H1 (cell line): ENCODE measurements around the gene C19orf18. TPM values are rescaled to one million over a fixed set of nuclear protein-coding genes. Genes with fewer than 3 reads are reported as not detected.

Source experiments
- CTCF ChIA-PET: fragments of 300-600 bp; sonication (Branson Sonifier 250); formaldehyde crosslinking; loops from one replicate; lab custom pipeline; 2021; ENCODE audit not compliant: partially characterized antibody; lab: Charles Lee
- POLR2A ChIA-PET: fragments of 300-600 bp; sonication (Branson Sonifier 250); formaldehyde crosslinking; loops from one replicate; lab custom pipeline; 2021; ENCODE audit warnings: inconsistent platforms; ENCODE audit not compliant: partially characterized antibody; lab: Charles Lee
- DNase-seq, 2 experiments: peaks; one replicate each; pipeline versions ENCODE4 v3.0.0 to v3.0.0-alpha.2; 2010 to 2022; ENCODE audit warnings: low spot score in 2 of 2, low read depth in 1 of 2, mixed read lengths in 1 of 2
- FAIRE-seq: peaks from 2 replicates; lab custom pipeline; 2011; peaks lifted over from hg19 to GRCh38; lab: Jason Lieb, UNC
- H2AFZ ChIP-seq: 2 replicates; pipeline ENCODE4 v1.8.1; 2012; ENCODE audit warnings: low read length, inconsistent platforms
- H2AK5ac ChIP-seq: 2 replicates; pipeline ENCODE4 v1.6.1; 2013; ENCODE audit warnings: low read depth, low read length
- H2BK120ac ChIP-seq: replicated peaks from 2 replicates; pipeline ENCODE3; 2013; ENCODE audit warnings: low read depth, low read length, inconsistent platforms
- H2BK12ac ChIP-seq: 2 replicates; pipeline ENCODE4 v1.6.1; 2013; ENCODE audit warnings: low read depth, low read length
- H2BK15ac ChIP-seq: 2 replicates; pipeline ENCODE4 v1.6.1; 2013; ENCODE audit warnings: low read length
- H2BK20ac ChIP-seq: 2 replicates; pipeline ENCODE4 v1.6.1; 2013; ENCODE audit warnings: low read length
- H2BK5ac ChIP-seq: 2 replicates; pipeline ENCODE4 v1.6.1; 2013; ENCODE audit warnings: low read depth, low read length
- H3K14ac ChIP-seq: 2 replicates; pipeline ENCODE4 v1.6.1; 2013; ENCODE audit warnings: inconsistent platforms; ENCODE audit not compliant: insufficient read length
- H3K18ac ChIP-seq: 2 replicates; pipeline ENCODE4 v1.6.1; 2013; ENCODE audit warnings: low read length; ENCODE audit errors: extremely low read depth
- H3K23ac ChIP-seq: 2 replicates; pipeline ENCODE4 v1.6.1; 2013; ENCODE audit warnings: inconsistent platforms; ENCODE audit not compliant: insufficient read length
- H3K23me2 ChIP-seq: 2 replicates; pipeline ENCODE4 v1.6.1; 2013; ENCODE audit warnings: low read depth, low read length
- H3K27ac ChIP-seq: 2 replicates; pipeline ENCODE4 v1.6.1; 2011; ENCODE audit warnings: low read depth, low read length, inconsistent platforms
- H3K27me3 ChIP-seq, 4 experiments: replicated peaks in 1 of 4; 1 replicate in 1 of 4; 2 replicates in 3 of 4; pipeline versions ENCODE4 v1.6.1 to v1.8.1; 2011 to 2013; ENCODE audit warnings: low read length in 3 of 4, mild to moderate bottlenecking in 3 of 4, inconsistent platforms in 2 of 4, mixed read lengths in 2 of 4, moderate library complexity in 1 of 4; ENCODE audit not compliant: control insufficient read depth in 3 of 4, insufficient read depth in 3 of 4; ENCODE audit errors: extremely low read depth in 1 of 4
- H3K36me3 ChIP-seq, 4 experiments: 2 replicates each; pipeline versions ENCODE4 v1.6.1 to v1.8.1; 2011 to 2013; ENCODE audit warnings: mild to moderate bottlenecking in 4 of 4, low read length in 3 of 4, moderate library complexity in 2 of 4, control low read depth in 1 of 4, inconsistent platforms in 1 of 4; ENCODE audit not compliant: insufficient read depth in 4 of 4, control insufficient read depth in 2 of 4
- H3K4ac ChIP-seq: replicated peaks from 2 replicates; pipeline ENCODE3; 2013; ENCODE audit warnings: low read length, low read depth, mixed read lengths, inconsistent platforms; ENCODE audit not compliant: insufficient read length
- H3K4me1 ChIP-seq, 4 experiments: replicated peaks in 1 of 4; 1 replicate in 1 of 4; 2 replicates in 3 of 4; pipeline versions ENCODE4 v1.6.1 to v1.8.1; 2011 to 2013; ENCODE audit warnings: low read length in 3 of 4, inconsistent platforms in 2 of 4, mixed read lengths in 1 of 4; ENCODE audit not compliant: insufficient read depth in 4 of 4, control insufficient read depth in 3 of 4
- H3K4me2 ChIP-seq, 2 experiments: 2 replicates each; pipeline versions ENCODE4 v1.6.1 to v1.8.1; 2011 to 2013; ENCODE audit warnings: low read depth in 2 of 2, low read length in 2 of 2, control low read depth in 1 of 2, inconsistent platforms in 1 of 2, mild to moderate bottlenecking in 1 of 2; ENCODE audit not compliant: insufficient read depth in 1 of 2
- H3K4me3 ChIP-seq, 4 experiments: fragments of 200-600, 300-600 bp in 1 of 4; sonication (generic), shearing (Covaris generic), sonication (Bioruptor Twin) in 1 of 4; 2 replicates each; pipeline versions ENCODE4 v1.5.1 to v1.8.1; 2011 to 2016; ENCODE audit warnings: low read length in 4 of 4, low read depth in 3 of 4, control low read depth in 2 of 4, inconsistent platforms in 2 of 4, mild to moderate bottlenecking in 2 of 4, mixed read lengths in 1 of 4, moderate library complexity in 1 of 4; ENCODE audit not compliant: insufficient read depth in 2 of 4; ENCODE audit errors: extremely low read depth in 1 of 4
- H3K56ac ChIP-seq: replicated peaks from 2 replicates; pipeline ENCODE3; 2013; ENCODE audit warnings: low read depth, mild to moderate bottlenecking, mixed read lengths, low read length, inconsistent platforms; ENCODE audit not compliant: insufficient read length
- H3K79me1 ChIP-seq: 2 replicates; pipeline ENCODE4 v1.6.1; 2013; ENCODE audit warnings: low read depth, low read length, control low read depth
- H3K79me2 ChIP-seq, 2 experiments: 2 replicates each; pipeline versions ENCODE4 v1.6.1 to v1.8.1; 2012 to 2013; ENCODE audit warnings: low read length in 2 of 2, mild to moderate bottlenecking in 2 of 2, inconsistent platforms in 1 of 2; ENCODE audit not compliant: insufficient read depth in 2 of 2, control insufficient read depth in 1 of 2
- H3K9ac ChIP-seq, 4 experiments: replicated peaks in 1 of 4; 1 replicate in 1 of 4; 2 replicates in 3 of 4; pipeline versions ENCODE4 v1.6.1 to v1.8.1; 2011 to 2013; ENCODE audit warnings: low read depth in 3 of 4, low read length in 3 of 4, control low read depth in 2 of 4, mild to moderate bottlenecking in 2 of 4, moderate library complexity in 2 of 4, inconsistent platforms in 1 of 4; ENCODE audit errors: extremely low read depth in 1 of 4
- H3K9me3 ChIP-seq, 2 experiments: 2 replicates each; pipeline versions ENCODE4 v1.6.1 to v1.8.1; 2012 to 2013; ENCODE audit warnings: mild to moderate bottlenecking in 2 of 2, moderate library complexity in 2 of 2, control low read depth in 1 of 2, inconsistent platforms in 1 of 2, low read depth in 1 of 2, low read length in 1 of 2, mixed read lengths in 1 of 2; ENCODE audit not compliant: insufficient read depth in 2 of 2
- H4K20me1 ChIP-seq, 2 experiments: replicated peaks in 1 of 2; 2 replicates each; pipeline versions ENCODE3 to v1.8.1; 2011 to 2013; ENCODE audit warnings: inconsistent platforms in 2 of 2, low read length in 2 of 2, mild to moderate bottlenecking in 1 of 2; ENCODE audit not compliant: insufficient read depth in 2 of 2, control insufficient read depth in 1 of 2
- H4K5ac ChIP-seq: 2 replicates; pipeline ENCODE4 v1.6.1; 2013; ENCODE audit warnings: low read length, low read depth, mixed read lengths, inconsistent platforms; ENCODE audit not compliant: insufficient read length
- H4K8ac ChIP-seq: 2 replicates; pipeline ENCODE4 v1.8.0; 2013; ENCODE audit warnings: mild to moderate bottlenecking, moderate library complexity, low read length, inconsistent platforms; ENCODE audit not compliant: insufficient read depth; ENCODE audit errors: extremely low read depth
- H4K91ac ChIP-seq: replicated peaks from 2 replicates; pipeline ENCODE3; 2013; ENCODE audit warnings: low read length, mixed read lengths, inconsistent platforms; ENCODE audit not compliant: insufficient read length
- ASH2L ChIP-seq: fragments of 200-600, 300-600 bp; sonication (generic); IDR thresholded peaks from one replicate; pipeline ENCODE4 v1.7.1; 2017; ENCODE audit warnings: low read length
- ATF3 ChIP-seq: IDR thresholded peaks from 2 replicates; pipeline ENCODE4 v1.6.1; 2011; ENCODE audit warnings: low read depth, mild to moderate bottlenecking, low read length; ENCODE audit not compliant: insufficient read depth
- CBX5 ChIP-seq: fragments of 300-800, 300-1000 bp; sonication (generic); IDR thresholded peaks from 2 replicates; pipeline ENCODE4 v1.7.1; 2016; ENCODE audit warnings: antibody characterized with exemption, low read length, low read depth
- CBX8 ChIP-seq: fragments of 300-800, 300-1000 bp; sonication (generic); IDR thresholded peaks from 2 replicates; pipeline ENCODE4 v1.7.1; 2016; ENCODE audit warnings: low read depth, low read length, borderline replicate concordance
- CHD1 ChIP-seq: IDR thresholded peaks from 2 replicates; pipeline ENCODE4 v1.6.1; 2012; ENCODE audit warnings: low read depth, low read length, improper control_type of control experiment
- CTCF ChIP-seq, 3 experiments: IDR thresholded peaks; 1 replicate in 2 of 3; 2 replicates in 1 of 3; pipeline versions ENCODE4 v1.5.1 to v1.6.1; 2011; ENCODE audit warnings: low read length in 3 of 3, mild to moderate bottlenecking in 3 of 3, inconsistent platforms in 2 of 3, low read depth in 1 of 3, moderate library complexity in 1 of 3; ENCODE audit not compliant: insufficient read depth in 1 of 3; ENCODE audit errors: control extremely low read depth in 1 of 3
- JUND ChIP-seq: IDR thresholded peaks from 2 replicates; pipeline ENCODE4 v1.6.1; 2011; ENCODE audit warnings: mild to moderate bottlenecking, improper control_type of control experiment, low read length
- RBBP5 ChIP-seq: IDR thresholded peaks from 2 replicates; pipeline ENCODE4 v1.7.1; 2012; ENCODE audit warnings: low read depth, mild to moderate bottlenecking, inconsistent platforms, low read length, moderate library complexity, borderline replicate concordance
- SIN3A ChIP-seq, 2 experiments: IDR thresholded peaks in 1 of 2; conservative IDR thresholded peaks in 1 of 2; 2 replicates each; pipeline ENCODE4 v1.6.1; 2011 to 2012; ENCODE audit warnings: low read length in 2 of 2, improper control_type of control experiment in 1 of 2, low read depth in 1 of 2, mild to moderate bottlenecking in 1 of 2
- SP2 ChIP-seq: IDR thresholded peaks from 2 replicates; pipeline ENCODE4 v1.6.1; 2012; ENCODE audit warnings: mild to moderate bottlenecking, low read length, inconsistent platforms
- TAF7 ChIP-seq: optimal IDR thresholded peaks from 2 replicates; pipeline ENCODE3; 2011; ENCODE audit warnings: low read depth, mild to moderate bottlenecking, inconsistent platforms, low read length, moderate library complexity, borderline replicate concordance
- WGBS, 2 experiments: shearing (Covaris generic) in 1 of 2; methylation state at CpG; one replicate each; pipeline versions ENCODE4 v1.1.6 to v1.1.7; 2013 to 2015; ENCODE audit warnings: low lambda C conversion rate in 2 of 2, mixed read lengths in 2 of 2, inconsistent platforms in 1 of 2, low coverage in 1 of 2, missing lambda C conversion rate in 1 of 2; ENCODE audit not compliant: insufficient replicate concordance in 2 of 2, insufficient coverage in 1 of 2, insufficient read length in 1 of 2; ENCODE audit errors: extremely low coverage in 1 of 2, missing lambda C conversion rate in 1 of 2; 5-methylcytosine and 5-hydroxymethylcytosine counted together
- polyA plus RNA-seq, 7 experiments: library from polyadenylated mRNA; depleted of rRNA in 3 of 7; stranded (reverse) in 5 of 7; unstranded in 2 of 7; fragments of >200 nt in 5 of 7; fragments of 200-250 nt in 2 of 7; gene quantifications; 1 replicate in 5 of 7; 2 replicates in 1 of 7; 4 replicates in 1 of 7; pipeline versions ENCODE4 v1.2.1 to v1.2.3, GENCODE V29; 2011 to 2013; ENCODE audit warnings: missing spikeins in 2 of 7, mixed read lengths in 2 of 7
- total RNA-seq: library from RNA; stranded (reverse); fragmentation: NEBNext Ultra II Directional; extraction: Animal tissue kit (Norgen Biotek cat#: 25700); gene quantifications from 2 replicates; pipeline ENCODE4 v1.2.1, GENCODE V29; 2021

C19orf18 gene
- total and polyA plus RNA-seq, 2 of the 8 experiments (the other 6 are each of a cell fraction or from before 2014, with no cell fraction given) = 0.12 to 0.99 TPM

- no peak overlapping the region for H2BK12ac ChIP-seq
- H3K4me1 ChIP-seq = no peaks in the 10 kb centered on the region
- no peak overlapping the region for H3K4ac ChIP-seq
- no peak overlapping the region for H3K4me3 ChIP-seq
- no peak for DNase-seq
- no peak overlapping the region for H4K91ac ChIP-seq
- H3K23me2 ChIP-seq = no peaks in the 10 kb centered on the region
- POLR2A ChIA-PET = interaction anchor here (0.6 to 6.1 kb wide), 4 partner anchors 10 to 370 kb away, joined by 3 to 33 read pairs (median 3); partner anchors contain the start of genes ZNF497 and ZNF606
- H2BK20ac ChIP-seq = no peak overlapping the region
- 63% methylated on average over 1 of the region's 1 CpG; no CpG with 5 or more reads in 1 of the 2 experiments for WGBS, 2 experiments
- H4K20me1 ChIP-seq = no peaks in the 10 kb centered on the region
- H3K27me3 ChIP-seq = no peaks in the 10 kb centered on the region
- peaks cover 17 to 32% of the 10 kb centered on the region in 2 experiments for H3K9me3 ChIP-seq
- FAIRE-seq = no peak
- H3K27ac ChIP-seq = no peak overlapping the region
- H2BK5ac ChIP-seq = no peak overlapping the region
- H4K5ac ChIP-seq = no peak overlapping the region
- CTCF ChIA-PET = no interaction called here
- no peak overlapping the region for H3K18ac ChIP-seq
- H3K79me2 ChIP-seq = no peaks in the 10 kb centered on the region; a peak in 1 of 4 replicates
- no peak overlapping the region for H2BK15ac ChIP-seq
- H3K79me1 ChIP-seq = no peaks in the 10 kb centered on the region; the same call in 1 of the 2 replicates
- H3K56ac ChIP-seq = no peak overlapping the region
- H4K8ac ChIP-seq = no peak overlapping the region
- H2AK5ac ChIP-seq = no peak overlapping the region
- H3K14ac ChIP-seq = no peak overlapping the region
- H2BK120ac ChIP-seq = no peak overlapping the region
- peaks cover 5 to 45% (median 22%) of the 10 kb centered on the region in 4 experiments; a peak in 7 of 8 replicates for H3K36me3 ChIP-seq
- no peak overlapping the region for H3K9ac ChIP-seq
- H3K4me2 ChIP-seq = no peak overlapping the region
- no peak overlapping the region for H3K23ac ChIP-seq
- H2AFZ ChIP-seq = no peak overlapping the region
- TF ChIP-seq ATF3 (no peak), CBX8 (no peak), CBX5 (no peak), CHD1 (no peak), JUND (no peak), SIN3A (conservative IDR thresholded peaks at IDR 0.05 in 1 of 2, IDR thresholded peaks at IDR 0.05 in 1 of 2; ENCODE audit: low read depth in 1 of 2, low read length in 2 of 2) (no peak), TAF7 (no peak), RBBP5 (no peak), SP2 (no peak), CTCF (IDR thresholded peaks at IDR 0.05; ENCODE audit: control extremely low read depth in 1 of 3, insufficient read depth in 1 of 3, low read depth in 1 of 3, low read length in 3 of 3) (no peak), ASH2L (no peak)
These were observed 18.5 kb upstream of the C19orf18 start for GRCh38 chr19:57992841-57993240.
